Measurements from ENCODE around the gene DBNL.

The DBNL gene

GRCh38 chr7:44077061-44077460, 32.6 kb downstream of the DBNL start:
- DNase-seq (ENCODE audit: low read depth, low spot score), result no peak

- DNase-seq (ENCODE audit: low read depth, low spot score), result no peak
Measured at GRCh38 chr7:44077681-44078091, 33.2 kb downstream of the DBNL start.

- DNase-seq (ENCODE audit: low read depth, low spot score), result no peak
Measured at GRCh38 chr7:44078521-44078920, 34.0 kb downstream of the DBNL start.

GRCh38 chr7:44079331-44080021, 35.0 kb downstream of the DBNL start:
- no peak for DNase-seq (ENCODE audit: low read depth, low spot score)

- DNase-seq (ENCODE audit: low read depth, low spot score), result no peak
Measured at GRCh38 chr7:44080118-44080517, 35.6 kb downstream of the DBNL start.

- no peak for DNase-seq (ENCODE audit: low read depth, low spot score)
Measured at GRCh38 chr7:44080686-44081265, 36.3 kb downstream of the DBNL start.

- DNase-seq (ENCODE audit: low read depth, low spot score), result no peak
Measured at GRCh38 chr7:44081266-44081748, 36.8 kb downstream of the DBNL start.

- DNase-seq (ENCODE audit: low read depth, low spot score), result peak; percentile 89
Measured at GRCh38 chr7:44082541-44083207, 38.2 kb downstream of the DBNL start.

- no peak for DNase-seq (ENCODE audit: low read depth, low spot score)
Measured at GRCh38 chr7:44083796-44084195, 39.3 kb downstream of the DBNL start.

- no peak for DNase-seq (ENCODE audit: low read depth, low spot score)
Measured at GRCh38 chr7:44084701-44085100, 40.2 kb downstream of the DBNL start.

GRCh38 chr7:44085546-44085945, 41.0 kb downstream of the DBNL start:
- DNase-seq (ENCODE audit: low read depth, low spot score), result no peak

- no peak for DNase-seq (ENCODE audit: low read depth, low spot score)
Measured at GRCh38 chr7:44086627-44087026, 42.1 kb downstream of the DBNL start.

- no peak for DNase-seq (ENCODE audit: low read depth, low spot score)
Measured at GRCh38 chr7:44087911-44088838, 43.7 kb downstream of the DBNL start.

- no peak for DNase-seq (ENCODE audit: low read depth, low spot score)
Measured at GRCh38 chr7:44093102-44093641, 48.7 kb downstream of the DBNL start.

- DNase-seq (ENCODE audit: low read depth, low spot score), result no peak
Measured at GRCh38 chr7:44094365-44094764, 49.9 kb downstream of the DBNL start.

- no peak for DNase-seq (ENCODE audit: low read depth, low spot score)
Measured at GRCh38 chr7:44094883-44095592, 50.5 kb downstream of the DBNL start.

GRCh38 chr7:44095781-44096180, 51.3 kb downstream of the DBNL start:
- no peak for DNase-seq (ENCODE audit: low read depth, low spot score)

- DNase-seq (ENCODE audit: low read depth, low spot score), result no peak
Measured at GRCh38 chr7:44096326-44096881, 51.9 kb downstream of the DBNL start.

- DNase-seq (ENCODE audit: low read depth, low spot score), result no peak
Measured at GRCh38 chr7:44097064-44097932, 52.8 kb downstream of the DBNL start.

All from iPS DF 19.7 (cell line).